Endothelial cell of umbilical vein (primary cell): Measurements from ENCODE around the gene ITPR1. TPM values are rescaled to one million over a fixed set of nuclear protein-coding genes. Genes with fewer than 3 reads are reported as not detected.

Source experiments
- BruUV-seq: library from RNA; stranded (reverse); fragments of 400-500 nt; replicated peaks from 2 replicates; lab custom pipeline; 2021; lab: Mats Ljungman, UMichigan
- CTCF ChIA-PET: fragments of 300-600, 350-600 bp; sonication (Branson Sonifier 250); formaldehyde crosslinking; loops from one replicate; lab custom pipeline; 2021; ENCODE audit warnings: antibody characterized with exemption, inconsistent platforms; lab: Charles Lee
- POLR2A ChIA-PET: fragments of 300-600, 350-600 bp; sonication (Branson Sonifier 250); formaldehyde crosslinking; loops from one replicate; lab custom pipeline; 2021; ENCODE audit warnings: antibody characterized with exemption, inconsistent platforms; lab: Charles Lee
- DNase-seq: peaks from one replicate; pipeline ENCODE4 v3.0.0-alpha.2; 2011; ENCODE audit warnings: low read depth, low spot score
- FAIRE-seq: peaks from 2 replicates; lab custom pipeline; 2011; peaks lifted over from hg19 to GRCh38; lab: Jason Lieb, UNC
- H2AFZ ChIP-seq: 2 replicates; pipeline ENCODE4 v1.6.0; 2012; ENCODE audit warnings: low read depth, low read length, control low read depth, inconsistent platforms
- H3K27ac ChIP-seq: 2 replicates; pipeline ENCODE4 v1.5.1; 2011; ENCODE audit warnings: low read depth, mild to moderate bottlenecking, control low read depth, low read length, moderate library complexity; ENCODE audit not compliant: insufficient read depth
- H3K27me3 ChIP-seq, 2 experiments: 2 replicates each; pipeline versions ENCODE4 v1.6.0 to v1.6.1; 2011; ENCODE audit warnings: low read length in 2 of 2, mixed read lengths in 1 of 2; ENCODE audit not compliant: control insufficient read depth in 2 of 2, insufficient read depth in 2 of 2
- H3K36me3 ChIP-seq, 2 experiments: 2 replicates in 1 of 2; 3 replicates in 1 of 2; pipeline ENCODE4 v1.5.1; 2011; ENCODE audit warnings: low read length in 2 of 2, mild to moderate bottlenecking in 1 of 2, moderate library complexity in 1 of 2; ENCODE audit not compliant: control insufficient read depth in 2 of 2, insufficient read depth in 2 of 2; ENCODE audit errors: extremely low read depth in 1 of 2
- H3K4me1 ChIP-seq: 3 replicates; pipeline ENCODE4 v1.5.1; 2011; ENCODE audit warnings: mild to moderate bottlenecking, low read length; ENCODE audit not compliant: control insufficient read depth, insufficient read depth; ENCODE audit errors: extremely low read depth
- H3K4me2 ChIP-seq: 2 replicates; pipeline ENCODE4 v1.6.1; 2011; ENCODE audit warnings: low read length, control low read depth, mixed read lengths; ENCODE audit not compliant: insufficient read depth
- H3K4me3 ChIP-seq, 3 experiments: fragments of 200-600 bp in 1 of 3; sonication (generic), shearing (Covaris generic) in 1 of 3; replicated peaks in 1 of 3; 2 replicates each; pipeline ENCODE4 v1.5.1; 2011 to 2016; ENCODE audit warnings: control low read depth in 3 of 3, low read length in 3 of 3, mild to moderate bottlenecking in 2 of 3, inconsistent platforms in 1 of 3, low read depth in 1 of 3, moderate library complexity in 1 of 3; ENCODE audit not compliant: insufficient read depth in 1 of 3
- H3K79me2 ChIP-seq: 2 replicates; pipeline ENCODE4 v1.6.0; 2012; ENCODE audit warnings: low read length, inconsistent platforms; ENCODE audit not compliant: control insufficient read depth, insufficient read depth
- H3K9ac ChIP-seq: replicated peaks from 2 replicates; pipeline ENCODE3; 2011; ENCODE audit warnings: low read length, control low read depth; ENCODE audit not compliant: insufficient read depth; ENCODE audit errors: extremely low read depth
- H3K9me1 ChIP-seq: replicated peaks from 3 replicates; pipeline ENCODE4 v1.6.0; 2011; ENCODE audit warnings: mild to moderate bottlenecking, low read length; ENCODE audit not compliant: control insufficient read depth, insufficient read depth; ENCODE audit errors: extremely low read depth
- H3K9me3 ChIP-seq: replicated peaks from 2 replicates; pipeline ENCODE4 v1.5.1; 2012; ENCODE audit warnings: low read length, inconsistent platforms; ENCODE audit not compliant: control insufficient read depth, insufficient read depth
- H4K20me1 ChIP-seq: replicated peaks from 2 replicates; pipeline ENCODE3; 2011; ENCODE audit warnings: mild to moderate bottlenecking, low read length; ENCODE audit not compliant: control insufficient read depth, insufficient read depth; ENCODE audit errors: extremely low read depth
- CTCF ChIP-seq, 2 donors: IDR thresholded peaks; 1 replicate in 1 of 2; 2 replicates in 1 of 2; pipeline ENCODE4 v1.5.1; 2011; ENCODE audit warnings: low read length in 2 of 2, mild to moderate bottlenecking in 2 of 2, moderate library complexity in 2 of 2, control low read depth in 1 of 2, inconsistent platforms in 1 of 2, low read depth in 1 of 2; ENCODE audit not compliant: insufficient read depth in 1 of 2; ENCODE audit errors: extremely low read depth in 1 of 2
- EZH2 ChIP-seq: IDR thresholded peaks from 2 replicates; pipeline ENCODE4 v1.6.1; 2012; ENCODE audit warnings: borderline replicate concordance, low read depth, mild to moderate bottlenecking, moderate library complexity, low read length, inconsistent platforms; ENCODE audit not compliant: severe bottlenecking
- FOS ChIP-seq: IDR thresholded peaks from 2 replicates; pipeline ENCODE4 v1.6.1; 2011; ENCODE audit warnings: mild to moderate bottlenecking, low read length, moderate library complexity, borderline replicate concordance; ENCODE audit not compliant: insufficient read depth
- GATA2 ChIP-seq: IDR thresholded peaks from 2 replicates; pipeline ENCODE4 v1.7.0; 2011; ENCODE audit warnings: low read depth, mild to moderate bottlenecking, moderate library complexity, mixed read lengths, low read length; ENCODE audit not compliant: insufficient read length, insufficient read depth
- JUN ChIP-seq: IDR thresholded peaks from 2 replicates; pipeline ENCODE4 v1.6.1; 2011; ENCODE audit warnings: borderline replicate concordance, low read depth; ENCODE audit not compliant: insufficient read length, insufficient read depth
- MAX ChIP-seq: IDR thresholded peaks from 2 replicates; pipeline ENCODE4 v1.6.1; 2011; ENCODE audit not compliant: insufficient read depth, insufficient read length
- MYC ChIP-seq: IDR thresholded peaks from one replicate; pipeline ENCODE4 v1.6.1; 2011; ENCODE audit warnings: mild to moderate bottlenecking, low read depth, low read length
- POLR2A ChIP-seq: IDR thresholded peaks from 2 replicates; pipeline ENCODE4 v1.6.1; 2012; ENCODE audit warnings: low read depth, mild to moderate bottlenecking, control low read depth, low read length
- POLR2AphosphoS5 ChIP-seq: IDR thresholded peaks from 2 replicates; pipeline ENCODE4 v1.6.1; 2012; ENCODE audit warnings: low read depth, mild to moderate bottlenecking, control low read depth, low read length, moderate library complexity; ENCODE audit not compliant: insufficient read depth
- dilution Hi-C: fragments of 300-500 bp; cut with MboI; formaldehyde crosslinking; loops from one replicate; pipeline ENCODE4 v1.15.0; 2019; ENCODE audit warnings: low sequenced_read_pairs; ENCODE audit not compliant: extremely low pct_ligation_motif_present
- intact Hi-C: fragments of 100-400 bp; cut with micrococcal nuclease; formaldehyde crosslinking; loops from one replicate; pipeline ENCODE4 v1.10.0; 2022
- polyA plus RNA-seq, 4 experiments: library from polyadenylated mRNA; depleted of rRNA in 3 of 4; stranded (reverse) in 3 of 4; unstranded in 1 of 4; fragments of >200 nt; gene quantifications; 2 replicates each; pipeline versions ENCODE4 v1.2.1 to v1.2.3, GENCODE V29; 2011 to 2012; ENCODE audit warnings: missing spikeins in 1 of 4
- total RNA-seq: library from RNA; stranded (reverse); gene quantifications from 2 replicates; pipeline ENCODE4 v1.2.3, GENCODE V29; 2021

Gene ITPR1
- total and polyA plus RNA-seq, 2 donors (not counting 3 experiments of a cell fraction or from before 2014, with no cell fraction given) = 5.1 to 16.1 TPM

GRCh38 chr3:4534906-4535305 lies 41.8 kb downstream of the ITPR1 start:
- Histone ChIP-seq H3K9ac (no peak overlapping the region), H3K36me3 (no peaks in the 10 kb centered on the region), H3K4me3 (no peak overlapping the region), H3K27me3 (no peaks in the 10 kb centered on the region), H3K9me3 (no peaks in the 10 kb centered on the region), H2AFZ (no peak overlapping the region), H4K20me1 (no peaks in the 10 kb centered on the region), H3K79me2 (no peaks in the 10 kb centered on the region), H3K27ac (no peak overlapping the region), H3K4me2 (no peak overlapping the region), H3K9me1 (no peaks in the 10 kb centered on the region), H3K4me1 (peaks cover 14% of the 10 kb centered on the region)
- intact Hi-C loops (no loop called here), dilution Hi-C loops (no loop called here)
- BruUV-seq = no TSS peak
- DNase-seq = no peak
- TF ChIP-seq CTCF (IDR thresholded peaks at IDR 0.05; ENCODE audit: extremely low read depth in 1 of 2, insufficient read depth in 1 of 2, low read depth in 1 of 2, low read length in 2 of 2) (no peak), POLR2AphosphoS5 (no peak), MYC (no peak), POLR2A (no peak), FOS (no peak), JUN (no peak), EZH2 (no peak), MAX (no peak), GATA2 (no peak)
- ChIA-PET POLR2A (interaction anchor here (0.6 to 0.9 kb wide), 2 partner anchors 42 to 93 kb away, joined by 5 to 8 read pairs; partner anchors contain the start of gene ITPR1), CTCF (interaction anchor here (1.3 to 5.1 kb wide), 3 partner anchors 11 to 184 kb away, joined by 3 to 23 read pairs (median 4); no protein-coding TSS in a partner anchor)
- FAIRE-seq = no peak
